Measurements from ENCODE around the gene AGAP1. TPM values are rescaled to one million over a fixed set of nuclear protein-coding genes. Genes with fewer than 3 reads are reported as not detected.

AGAP1 gene
- total RNA-seq, 1 donor from 2014 or later, result 43.9 TPM

- peaks cover 6% of the 10 kb centered on the region for H3K36me3 Mint-ChIP-seq (ENCODE audit: low read depth, unreplicated experiment)
- no peaks in the 10 kb centered on the region for H3K9me3 Mint-ChIP-seq (ENCODE audit: unreplicated experiment)
- H3K27me3 Mint-ChIP-seq (ENCODE audit: unreplicated experiment), result no peaks in the 10 kb centered on the region
- DNase-seq (ENCODE audit: low spot score), result no peak
- TF ChIP-seq CTCF (IDR thresholded peaks at IDR 0.05; ENCODE audit: unreplicated experiment), result no peak
- H3K27ac Mint-ChIP-seq (ENCODE audit: unreplicated experiment), result no peak overlapping the region
- peaks cover 16% of the 10 kb centered on the region for H3K4me1 Mint-ChIP-seq (ENCODE audit: unreplicated experiment)
- no peak overlapping the region for H3K4me3 Mint-ChIP-seq (ENCODE audit: unreplicated experiment)
Observed at GRCh38 chr2:235955664-235956063, 461.8 kb downstream of the AGAP1 start.

- DNase-seq (ENCODE audit: low spot score), result no peak
- Mint-ChIP-seq H3K27ac (ENCODE audit: unreplicated experiment) (no peak overlapping the region), H3K4me1 (ENCODE audit: unreplicated experiment) (peaks cover 12% of the 10 kb centered on the region), H3K9me3 (ENCODE audit: unreplicated experiment) (no peaks in the 10 kb centered on the region), H3K4me3 (ENCODE audit: unreplicated experiment) (no peak overlapping the region), H3K36me3 (ENCODE audit: low read depth, unreplicated experiment) (peaks cover 8% of the 10 kb centered on the region), H3K27me3 (ENCODE audit: unreplicated experiment) (peaks cover 3% of the 10 kb centered on the region)
- no peak for TF ChIP-seq CTCF (IDR thresholded peaks at IDR 0.05; ENCODE audit: unreplicated experiment)
Observed at GRCh38 chr2:235956281-235956970, 462.6 kb downstream of the AGAP1 start.

- Mint-ChIP-seq H3K27me3 (ENCODE audit: unreplicated experiment) (peaks cover 3% of the 10 kb centered on the region), H3K4me1 (ENCODE audit: unreplicated experiment) (peaks cover 6% of the 10 kb centered on the region), H3K4me3 (ENCODE audit: unreplicated experiment) (no peak overlapping the region), H3K27ac (ENCODE audit: unreplicated experiment) (no peak overlapping the region), H3K36me3 (ENCODE audit: low read depth, unreplicated experiment) (peaks cover 8% of the 10 kb centered on the region), H3K9me3 (ENCODE audit: unreplicated experiment) (no peaks in the 10 kb centered on the region)
- no peak for DNase-seq (ENCODE audit: low spot score)
- TF ChIP-seq CTCF (IDR thresholded peaks at IDR 0.05; ENCODE audit: unreplicated experiment), result no peak
Observed at GRCh38 chr2:235957251-235957650, 463.4 kb downstream of the AGAP1 start.

GRCh38 chr2:235958221-235958930 is 464.5 kb downstream of the AGAP1 start:
- Mint-ChIP-seq H3K9me3 (ENCODE audit: unreplicated experiment) (no peaks in the 10 kb centered on the region), H3K4me3 (ENCODE audit: unreplicated experiment) (no peak overlapping the region), H3K4me1 (ENCODE audit: unreplicated experiment) (peaks cover 6% of the 10 kb centered on the region), H3K27ac (ENCODE audit: unreplicated experiment) (no peak overlapping the region), H3K36me3 (ENCODE audit: low read depth, unreplicated experiment) (peaks cover 8% of the 10 kb centered on the region), H3K27me3 (ENCODE audit: unreplicated experiment) (peaks cover 3% of the 10 kb centered on the region)
- DNase-seq (ENCODE audit: low spot score), result no peak
- no peak for TF ChIP-seq CTCF (IDR thresholded peaks at IDR 0.05; ENCODE audit: unreplicated experiment)

GRCh38 chr2:235958931-235959410 is 465.1 kb downstream of the AGAP1 start:
- DNase-seq (ENCODE audit: low spot score), result no peak
- Mint-ChIP-seq H3K36me3 (ENCODE audit: low read depth, unreplicated experiment) (peaks cover 8% of the 10 kb centered on the region), H3K4me1 (ENCODE audit: unreplicated experiment) (peaks cover 6% of the 10 kb centered on the region), H3K27me3 (ENCODE audit: unreplicated experiment) (peaks cover 3% of the 10 kb centered on the region), H3K9me3 (ENCODE audit: unreplicated experiment) (no peaks in the 10 kb centered on the region), H3K27ac (ENCODE audit: unreplicated experiment) (no peak overlapping the region), H3K4me3 (ENCODE audit: unreplicated experiment) (no peak overlapping the region)
- TF ChIP-seq CTCF (IDR thresholded peaks at IDR 0.05; ENCODE audit: unreplicated experiment), result no peak
